SU-DHL-6 (cell line): ENCODE results near the gene ANKRD33.

Source experiments
- H2AFZ ChIP-seq: fragments of 200-600 bp; sonication (generic); 2 replicates; pipeline ENCODE4 v1.6.1; 2014; ENCODE audit warnings: low read depth, mild to moderate bottlenecking, moderate library complexity, mixed read lengths, antibody characterized with exemption, low read length; ENCODE audit not compliant: severe bottlenecking
- H3F3A ChIP-seq: fragments of 200-600 bp; shearing (Covaris generic); 2 replicates; pipeline ENCODE4 v1.6.0; 2016; ENCODE audit warnings: antibody characterized with exemption, mild to moderate bottlenecking; ENCODE audit not compliant: insufficient read depth
- H3K27ac ChIP-seq: fragments of 200-600 bp; sonication (generic); 2 replicates; pipeline ENCODE4 v1.5.1; 2016; ENCODE audit warnings: low read depth, mild to moderate bottlenecking, low read length, moderate library complexity, mixed read lengths
- H3K27me3 ChIP-seq: fragments of 200-600 bp; sonication (generic), shearing (Covaris generic); 2 replicates; pipeline ENCODE4 v1.6.0; 2014; ENCODE audit warnings: mild to moderate bottlenecking, low read length
- H3K36me3 ChIP-seq: fragments of 200-600 bp; sonication (generic); 2 replicates; pipeline ENCODE4 v1.6.1; 2014; ENCODE audit warnings: mild to moderate bottlenecking, low read length, mixed read lengths
- H3K4me2 ChIP-seq: fragments of 300-600, 200-600 bp; shearing (Covaris generic), sonication (generic); 2 replicates; pipeline ENCODE4 v1.6.0; 2014; ENCODE audit warnings: low read length, low read depth, mild to moderate bottlenecking; ENCODE audit not compliant: poor library complexity, severe bottlenecking
- H3K4me3 ChIP-seq: fragments of 200-600 bp; sonication (generic); 2 replicates; pipeline ENCODE4 v1.5.1; 2014; ENCODE audit warnings: antibody characterized with exemption, low read length, mild to moderate bottlenecking, mixed read lengths; ENCODE audit not compliant: insufficient read depth, poor library complexity, severe bottlenecking
- H3K79me2 ChIP-seq: fragments of 200-600 bp; sonication (generic); 2 replicates; pipeline ENCODE4 v1.6.1; 2014; ENCODE audit warnings: mild to moderate bottlenecking, low read length, moderate library complexity; ENCODE audit not compliant: insufficient read depth
- H3K9ac ChIP-seq: fragments of 200-600 bp; sonication (generic); 2 replicates; pipeline ENCODE4 v1.7.0; 2014; ENCODE audit warnings: mild to moderate bottlenecking, low read length
- H3K9me2 ChIP-seq: fragments of 200-600 bp; sonication (generic); replicated peaks from 2 replicates; pipeline ENCODE4 v1.6.1; 2014; ENCODE audit warnings: low read length; ENCODE audit not compliant: insufficient read depth
- H3K9me3 ChIP-seq: fragments of 200-600 bp; sonication (generic); 2 replicates; pipeline ENCODE4 v1.6.1; 2014; ENCODE audit warnings: low read length, mixed read lengths; ENCODE audit not compliant: insufficient read depth
- H4K20me1 ChIP-seq: fragments of 200-600 bp; sonication (generic); 2 replicates; pipeline ENCODE4 v1.6.1; 2014; ENCODE audit warnings: low read depth, mild to moderate bottlenecking, antibody characterized with exemption, low read length, moderate library complexity, mixed read lengths
- CTCF ChIP-seq: fragments of 200-600 bp; sonication (generic); IDR thresholded peaks from one replicate; pipeline ENCODE4 v1.5.1; 2017; ENCODE audit warnings: antibody characterized with exemption, mild to moderate bottlenecking, low read length, moderate library complexity; ENCODE audit not compliant: insufficient read depth, poor library complexity, severe bottlenecking
- EZH2phosphoT487 ChIP-seq: fragments of 200-600 bp; sonication (generic), shearing (Covaris generic); conservative IDR thresholded peaks from 2 replicates; pipeline ENCODE4 v1.6.1; 2018; ENCODE audit warnings: mild to moderate bottlenecking, antibody characterized with exemption, low read length, moderate library complexity, mixed read lengths

The ANKRD33 gene

GRCh38 chr12:51847643-51848325 is 40.1 kb upstream of the ANKRD33 start:
- no peak for TF ChIP-seq CTCF
- no peak overlapping the region for H3K9ac ChIP-seq
- no peak overlapping the region for H3K4me3 ChIP-seq
- no peaks in the 10 kb centered on the region for H3K9me2 ChIP-seq
- no peak overlapping the region for H2AFZ ChIP-seq
- H3K9me3 ChIP-seq = no peaks in the 10 kb centered on the region
- no peak overlapping the region for H3K27ac ChIP-seq
- H3K4me2 ChIP-seq = no peak overlapping the region
- H3K36me3 ChIP-seq = no peaks in the 10 kb centered on the region
- H3F3A ChIP-seq = no peaks in the 10 kb centered on the region
- no peaks in the 10 kb centered on the region for H3K79me2 ChIP-seq
- no peaks in the 10 kb centered on the region for H3K27me3 ChIP-seq
- no peaks in the 10 kb centered on the region for H4K20me1 ChIP-seq

DNA sequence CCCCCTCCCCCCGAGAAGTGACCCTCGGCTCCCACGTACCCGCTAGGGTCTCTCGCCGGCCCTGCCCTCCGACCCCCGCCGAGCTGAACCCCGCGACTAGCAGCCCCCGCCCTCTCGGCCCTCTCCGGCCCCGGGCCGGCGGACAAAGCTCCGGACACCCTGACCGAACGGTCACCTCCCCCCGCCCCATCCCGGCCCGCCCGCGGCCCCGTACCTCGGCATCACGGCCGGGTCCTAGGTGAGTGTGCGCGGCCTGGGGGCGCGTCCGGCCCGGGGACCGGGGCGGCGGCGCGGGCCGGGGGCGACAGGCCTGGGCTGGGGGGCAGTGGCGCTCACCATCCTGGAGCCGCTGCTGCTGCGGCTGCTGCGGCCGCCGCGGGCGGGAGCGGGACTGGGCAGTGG is 39.6 kb upstream of the ANKRD33 start, which contains the start of gene FIGNL2:
FIGNL2 (minus strand) TSS at position 393 of the 402 bp plus-strand sequence. CDS start 26,305 bp downstream, outside the sequence.
- no peaks in the 10 kb centered on the region for H3F3A ChIP-seq
- no peaks in the 10 kb centered on the region for H3K9me3 ChIP-seq
- no peak within 1 kb of the TSS for H3K4me2 ChIP-seq
- H3K4me3 ChIP-seq = no peak within 1 kb of the TSS
- H2AFZ ChIP-seq = no peak within 1 kb of the TSS
- no peak for TF ChIP-seq CTCF
- TF ChIP-seq EZH2phosphoT487 = no peak
- H3K27me3 ChIP-seq = no peaks in the 10 kb centered on the region
- no peaks in the 10 kb centered on the region for H3K9me2 ChIP-seq
- no peaks in the 10 kb centered on the region for H3K79me2 ChIP-seq
- no peaks in the 10 kb centered on the region for H4K20me1 ChIP-seq
- no peak within 1 kb of the TSS for H3K9ac ChIP-seq
- no peak within 1 kb of the TSS for H3K27ac ChIP-seq
- no peaks in the 10 kb centered on the region for H3K36me3 ChIP-seq

- no peak overlapping the region for H3K9ac ChIP-seq
- H3K4me3 ChIP-seq = no peak overlapping the region
- H3K79me2 ChIP-seq = no peaks in the 10 kb centered on the region
- H3K9me3 ChIP-seq = no peaks in the 10 kb centered on the region
- no peak overlapping the region for H2AFZ ChIP-seq
- no peak overlapping the region for H3K4me2 ChIP-seq
- no peaks in the 10 kb centered on the region for H3K36me3 ChIP-seq
- no peak for TF ChIP-seq CTCF
- no peak for TF ChIP-seq EZH2phosphoT487
- H3K9me2 ChIP-seq = no peaks in the 10 kb centered on the region
- H3F3A ChIP-seq = no peaks in the 10 kb centered on the region
- H3K27ac ChIP-seq = no peak overlapping the region
- no peaks in the 10 kb centered on the region for H3K27me3 ChIP-seq
- no peaks in the 10 kb centered on the region for H4K20me1 ChIP-seq
These were observed 38.8 kb upstream of the ANKRD33 start for GRCh38 chr12:51848841-51849735.
